NCI-H1048 (cell line): Measurements from ENCODE around the gene ADCY4.
"Not testable (repeated sequence)": the region's sequence is repeated elsewhere in the genome, so short reads cannot be mapped to it uniquely, and the experiment has no call there.

Experiments used
- DNase-seq: peaks from one replicate; lab custom pipeline; 2025; lab: John Stamatoyannopoulos, UW

Gene ADCY4

DNA sequence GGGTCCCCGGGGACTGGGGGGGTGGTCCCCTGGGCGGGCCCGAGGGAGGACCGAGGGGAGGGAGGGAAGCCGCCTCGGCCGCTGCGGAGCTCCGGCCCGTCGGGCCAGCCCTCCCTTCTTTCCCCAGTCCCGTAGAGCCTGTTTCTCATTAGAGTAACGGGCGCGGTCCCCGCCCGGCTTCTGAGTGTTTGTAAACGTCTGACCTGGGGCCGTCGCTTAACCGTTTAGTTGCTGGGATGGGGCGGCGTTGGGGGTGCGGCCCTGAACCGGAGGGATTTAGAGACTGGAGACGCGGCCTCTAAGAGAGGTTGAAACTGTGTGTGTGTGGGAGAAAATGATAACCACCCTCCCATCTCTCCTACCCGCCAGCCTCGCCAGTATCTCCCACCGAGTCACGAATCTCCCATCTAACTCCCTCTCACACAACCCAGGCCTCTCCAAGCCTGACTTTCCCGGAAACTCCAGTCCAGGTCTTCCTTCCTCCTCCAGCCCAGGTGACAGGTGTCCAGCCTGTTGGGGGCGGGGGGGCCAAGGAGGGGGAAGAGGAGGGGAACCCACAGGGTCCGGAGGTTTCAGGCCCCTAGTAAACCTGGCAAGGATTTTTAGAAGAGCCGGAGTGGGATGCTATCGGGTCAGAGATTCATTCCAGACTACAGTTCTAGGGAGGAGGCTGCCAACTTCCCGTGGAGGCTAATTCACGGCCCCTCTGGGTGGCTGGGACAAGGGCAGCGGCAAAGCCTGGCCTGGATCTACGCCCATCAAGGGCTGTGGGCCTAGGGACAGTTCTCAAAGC, 32.0 kb upstream of the ADCY4 start:
- DNase-seq = peak; percentile 87

DNA sequence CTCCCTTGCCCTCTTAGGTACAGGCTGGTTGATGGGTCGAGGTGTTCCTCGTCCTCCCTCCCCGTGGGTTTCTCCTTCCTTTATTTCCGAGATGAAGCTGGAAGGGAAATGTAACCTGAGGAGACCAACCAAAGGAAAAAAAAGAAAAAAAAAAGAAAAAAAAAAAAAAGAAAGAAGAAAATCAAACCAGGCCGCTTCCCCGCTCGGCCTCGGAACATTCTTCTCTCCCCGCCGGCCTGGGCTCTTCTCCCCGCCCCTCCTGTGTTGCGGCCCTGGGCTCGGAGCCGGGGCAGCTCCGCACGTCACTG, 31.5 kb upstream of the ADCY4 start:
- DNase-seq = no peak

- peak; percentile 27 for DNase-seq
Observed at GRCh38 chr14:24365600-24366412, 30.9 kb upstream of the ADCY4 start.

DNA sequence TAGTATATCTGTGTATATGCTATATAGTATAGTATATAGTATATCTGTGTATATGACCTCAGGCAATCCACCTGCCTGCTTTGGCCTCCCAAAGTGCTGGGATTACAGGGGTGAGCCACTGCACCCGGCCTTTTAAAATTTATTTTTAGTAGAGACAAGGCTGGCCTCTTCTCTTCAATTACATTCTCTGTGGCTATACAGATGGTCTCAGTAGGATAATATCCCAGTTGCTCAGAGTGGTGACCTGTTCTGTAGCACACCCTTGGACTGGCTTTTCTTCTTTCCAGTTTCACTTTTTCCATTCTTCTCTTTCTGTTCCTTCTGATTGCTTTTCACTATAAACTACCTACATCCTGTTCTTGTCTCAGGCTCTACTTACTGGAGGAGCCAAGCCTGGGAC, 30.0 kb upstream of the ADCY4 start:
- no peak for DNase-seq

- DNase-seq = no peak
Observed at GRCh38 chr14:24363401-24363800, 28.5 kb upstream of the ADCY4 start.

- DNase-seq = no peak
Observed at GRCh38 chr14:24362241-24362960, 27.5 kb upstream of the ADCY4 start.

DNA sequence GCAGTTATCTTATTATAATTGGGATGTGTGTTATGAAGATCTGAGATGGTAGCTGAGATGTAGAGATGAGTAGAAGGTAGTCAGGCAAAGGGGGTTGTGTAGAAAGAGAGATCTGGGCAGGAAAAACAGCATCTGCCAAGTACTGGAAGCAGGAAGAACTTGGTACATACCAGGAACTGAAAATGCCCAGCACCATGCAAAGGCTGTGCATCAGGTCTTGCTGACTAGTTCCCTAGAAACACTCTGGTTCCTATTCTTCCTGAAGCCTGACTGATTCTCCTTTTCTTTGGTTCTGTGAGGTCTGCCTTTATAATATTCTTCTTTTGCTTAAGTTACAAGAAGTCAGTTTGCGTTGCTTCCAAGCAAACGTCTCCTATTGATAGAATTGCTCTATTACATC, 26.5 kb upstream of the ADCY4 start:
- no peak for DNase-seq

DNA sequence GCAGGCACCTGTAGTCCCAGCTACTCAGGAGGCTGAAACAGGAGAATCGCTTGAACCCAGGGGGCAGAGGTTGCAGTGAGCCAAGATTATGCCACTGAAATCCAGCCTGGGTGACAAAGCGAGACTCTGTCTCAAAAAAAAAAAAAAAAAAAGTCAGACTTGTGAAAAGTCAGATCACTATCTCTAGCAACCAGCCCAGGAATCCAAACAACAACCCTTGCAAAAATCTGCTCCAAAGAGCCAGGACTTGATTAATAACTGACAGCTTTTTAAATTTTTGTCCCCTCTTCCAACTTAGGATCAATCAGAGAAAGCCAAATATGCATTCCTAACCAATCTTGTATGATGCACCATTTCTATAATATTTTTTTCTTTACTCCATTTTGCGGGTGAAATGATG, 25.4 kb upstream of the ADCY4 start:
- no peak for DNase-seq

GRCh38 chr14:24356208-24356607, 21.3 kb upstream of the ADCY4 start:
- DNase-seq = no peak

DNA sequence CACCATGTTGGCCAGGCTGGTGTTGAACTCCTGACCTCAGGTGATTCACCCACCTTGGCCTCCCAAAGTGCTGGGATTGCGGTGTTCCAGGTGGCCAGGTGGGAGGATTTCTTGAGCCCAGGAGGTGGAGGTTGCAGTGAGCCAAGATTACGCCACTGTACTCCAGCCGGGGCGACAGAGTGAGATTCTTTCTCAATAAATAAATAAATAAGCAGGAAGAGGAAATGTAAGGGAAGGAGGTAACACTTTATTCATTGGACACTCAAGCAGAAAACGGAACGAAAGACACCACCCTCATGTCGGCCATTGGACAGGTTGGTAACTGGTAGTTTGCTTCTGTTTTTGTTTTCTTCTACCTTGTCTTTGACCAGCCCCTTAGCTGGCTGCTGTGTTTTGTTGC, 20.1 kb upstream of the ADCY4 start:
- DNase-seq = no peak

DNA sequence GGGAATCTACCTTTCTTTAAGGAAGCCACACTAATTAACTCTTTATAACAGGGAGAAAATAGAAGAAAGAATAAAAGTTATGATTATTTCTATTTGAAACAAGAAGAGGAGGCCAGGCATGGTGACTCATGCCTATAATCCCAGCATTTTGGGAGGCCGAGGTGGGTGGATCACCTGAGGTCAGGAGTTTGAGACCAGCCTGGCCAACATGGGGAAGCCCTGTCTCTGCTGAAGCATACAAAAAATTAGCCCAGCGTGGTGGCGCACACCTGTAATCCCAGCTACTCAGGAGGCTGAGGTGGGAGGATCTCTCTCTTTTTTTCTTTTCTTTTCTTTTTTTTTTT, 19.6 kb upstream of the ADCY4 start:
- DNase-seq = not testable (repeated sequence)

DNA sequence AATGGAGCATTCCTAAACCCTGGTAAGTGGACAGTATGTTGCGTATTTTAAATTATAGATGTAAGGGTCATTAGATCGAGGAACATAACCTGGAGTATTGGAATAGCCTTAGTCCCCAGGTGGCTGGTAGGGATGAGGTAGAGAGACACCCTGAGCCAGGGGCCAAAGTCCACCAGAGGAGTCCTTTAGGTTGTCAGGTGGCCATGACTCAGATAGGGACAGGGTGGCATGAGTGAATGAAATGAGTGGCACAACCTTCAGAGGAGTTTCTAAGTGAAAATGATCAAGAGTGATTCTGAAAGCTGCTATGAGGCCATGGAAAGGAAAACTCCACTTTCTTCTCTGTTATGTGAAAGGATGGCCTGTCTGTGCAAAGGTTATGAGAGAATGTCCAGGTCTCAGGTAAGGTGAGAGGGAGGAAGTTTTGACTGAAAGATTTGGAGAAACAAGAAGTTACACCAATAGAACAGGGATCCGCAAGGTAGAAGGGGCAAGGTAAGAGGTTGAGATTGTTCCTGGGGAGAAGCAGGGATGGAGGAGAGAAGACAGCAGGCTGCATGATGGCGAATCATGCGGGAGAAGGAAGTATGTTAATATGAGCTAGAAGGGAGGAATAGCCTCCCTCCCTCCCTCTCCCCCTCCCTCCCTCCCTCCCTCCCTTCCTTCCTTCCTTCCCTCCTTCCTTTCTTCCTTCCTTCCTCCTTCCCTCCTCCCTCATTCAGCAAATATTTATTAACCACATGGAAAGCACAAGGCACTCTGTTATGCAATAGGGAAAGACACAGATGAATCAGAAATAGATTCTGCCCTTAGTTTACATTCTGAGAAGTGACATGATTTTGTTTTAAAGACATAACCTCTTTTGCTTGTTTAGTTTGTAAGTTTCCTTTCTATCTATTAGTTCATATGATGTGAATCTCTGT, 18.9 kb upstream of the ADCY4 start:
- DNase-seq = no peak

DNA sequence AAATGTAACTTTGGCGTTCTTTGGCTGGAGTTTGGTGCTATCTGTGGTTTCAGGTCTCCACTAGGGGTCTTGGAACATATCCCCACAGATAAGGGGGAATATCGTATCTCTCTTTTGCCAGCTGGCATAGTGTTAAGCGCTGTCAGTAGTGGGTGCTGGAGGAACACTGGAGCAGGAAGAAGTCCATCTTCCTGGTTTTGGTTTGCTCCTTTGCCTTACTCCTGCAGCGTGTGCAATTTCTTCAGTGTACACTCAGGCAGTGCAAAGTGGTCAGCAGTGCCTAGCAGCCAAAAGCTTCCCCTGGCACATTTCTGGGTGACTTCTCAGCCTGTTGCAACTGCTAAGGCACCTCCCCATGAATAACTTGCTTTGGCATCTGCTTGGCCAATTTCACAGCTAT, 16.6 kb upstream of the ADCY4 start:
- no peak for DNase-seq

- DNase-seq = no peak
Observed at GRCh38 chr14:24349742-24350141, 14.9 kb upstream of the ADCY4 start.

DNA sequence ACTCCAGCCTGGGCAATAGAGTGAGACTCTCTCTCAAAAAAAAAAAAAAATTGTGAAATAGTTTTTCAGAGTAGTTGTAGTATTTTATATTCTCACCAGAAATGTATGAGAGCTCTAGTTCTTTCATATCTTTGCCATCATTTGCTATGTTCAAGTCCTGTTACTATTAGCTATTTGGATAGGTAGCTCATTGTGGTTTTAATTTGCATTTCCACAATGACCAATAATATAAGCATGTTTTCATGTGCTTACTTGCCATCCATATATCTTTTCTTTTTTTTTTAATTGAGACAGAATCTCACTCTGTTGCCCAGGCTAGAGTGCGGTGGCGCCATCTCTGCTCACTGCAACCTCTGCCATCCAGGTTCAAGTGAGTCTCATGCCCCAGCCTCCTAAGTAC, 13.3 kb upstream of the ADCY4 start:
- no peak for DNase-seq

DNA sequence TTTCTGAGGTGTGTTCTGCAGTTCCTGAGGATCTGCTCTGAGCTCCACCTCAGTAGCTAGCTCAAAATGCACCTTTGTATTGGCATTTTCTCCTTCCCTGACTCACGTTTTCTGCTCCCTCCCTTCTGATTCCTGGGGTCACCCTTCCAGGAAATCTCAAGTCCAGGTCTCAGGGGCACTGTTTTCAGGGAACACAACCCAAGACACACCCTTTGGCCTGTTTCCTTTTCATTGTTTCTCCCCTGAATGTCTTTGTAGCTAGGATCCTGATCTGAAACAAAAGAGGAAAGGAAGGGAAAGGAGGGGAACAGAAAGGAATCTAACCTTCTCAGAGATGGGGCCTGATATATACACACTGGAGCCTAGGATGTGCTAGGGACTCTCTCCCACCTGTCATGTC, 12.3 kb upstream of the ADCY4 start:
- no peak for DNase-seq

- DNase-seq = no peak
Observed at GRCh38 chr14:24343795-24344660, 9.2 kb upstream of the ADCY4 start.

- DNase-seq = no peak
Observed at GRCh38 chr14:24342889-24343288, 8.0 kb upstream of the ADCY4 start.

DNA sequence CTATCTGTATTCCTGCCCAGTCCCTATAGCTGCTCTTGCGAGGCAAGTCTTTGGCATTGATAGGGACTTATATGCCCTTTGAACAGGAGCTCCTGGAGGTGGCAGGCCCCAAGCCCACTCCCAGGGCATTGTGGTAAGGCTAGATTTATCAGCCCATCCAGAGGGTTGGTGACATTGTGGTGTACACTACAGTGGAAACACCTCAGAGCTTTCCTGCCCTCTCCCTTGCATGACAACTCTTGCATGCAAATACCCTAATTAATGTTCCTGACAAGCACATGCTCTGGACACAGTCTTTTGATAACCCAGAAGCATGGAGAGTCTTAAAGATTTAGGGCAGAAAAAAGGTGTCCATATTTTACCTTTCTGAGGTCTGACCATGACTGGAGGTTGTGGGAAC, 5.7 kb upstream of the ADCY4 start:
- no peak for DNase-seq

DNA sequence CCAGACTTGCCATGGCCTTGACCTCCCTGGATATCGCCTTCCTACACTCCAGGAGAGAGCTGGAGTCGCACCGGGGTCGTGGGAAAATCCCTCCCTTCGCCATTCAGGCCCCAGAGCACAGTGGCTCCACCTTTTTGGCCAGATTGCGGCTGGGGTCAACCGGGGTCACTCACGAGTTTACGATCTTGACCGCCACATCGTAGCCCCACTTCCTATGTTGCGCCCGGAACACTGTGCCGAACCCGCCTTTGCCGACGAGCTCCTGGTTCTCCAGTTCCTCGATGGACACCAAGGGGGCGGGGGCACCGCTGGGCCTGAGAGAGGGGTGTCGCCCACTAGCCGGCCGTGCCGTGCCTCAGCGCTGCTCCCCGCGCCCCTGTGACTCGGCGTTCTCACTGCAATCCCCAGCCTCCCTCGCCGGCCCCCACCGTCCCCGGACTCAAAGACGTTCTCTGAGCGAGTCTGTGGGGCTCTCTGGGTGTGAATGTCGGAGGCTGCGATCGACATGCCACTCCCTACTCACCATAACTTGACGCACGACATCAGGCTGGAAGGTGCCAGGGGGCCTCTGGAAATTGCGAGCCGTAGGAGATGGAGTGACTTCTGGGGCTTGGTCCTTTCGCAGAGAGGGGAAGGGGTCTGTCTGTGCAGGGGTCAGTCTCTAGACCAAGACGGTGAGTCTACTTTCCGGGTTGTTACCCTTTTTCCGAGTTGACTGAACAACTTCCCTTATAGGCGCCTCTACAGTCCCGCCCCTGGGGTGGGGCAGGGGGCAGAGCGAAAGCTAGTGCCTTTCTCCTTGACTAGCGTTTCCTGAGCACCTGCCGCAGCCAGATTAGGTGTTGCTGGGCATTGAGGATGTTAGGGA, 4.6 kb upstream of the ADCY4 start, which contains the start of gene RIPK3:
TSS of gene RIPK3 (minus strand) at position 708 of the 868 bp plus-strand sequence. CDS start at position 543, 165 bp downstream.
- no peak for DNase-seq
